ENCODE results near the gene DLD. TPM values are rescaled to one million over a fixed set of nuclear protein-coding genes. Genes with fewer than 3 reads are reported as not detected.

Gene DLD
- total RNA-seq, 2 experiments from 2014 or later = 43.8 to 82.3 TPM

GRCh38 chr7:107924841-107925504 is 34.0 kb downstream of the DLD start:
- Histone ChIP-seq H3K9me2 (ENCODE audit: insufficient read depth, low read length) (no peaks in the 10 kb centered on the region), H3K4me1 (ENCODE audit: insufficient read depth, low read length, poor library complexity, severe bottlenecking) (no peaks in the 10 kb centered on the region), H2AFZ (ENCODE audit: low read length) (no peak overlapping the region), H3K9me3 (ENCODE audit: low read length) (no peaks in the 10 kb centered on the region), H3K27ac (ENCODE audit: low read depth, low read length, poor library complexity, severe bottlenecking) (no peak overlapping the region), H3K79me2 (ENCODE audit: insufficient read depth, low read depth, low read length) (no peaks in the 10 kb centered on the region), H4K20me1 (ENCODE audit: insufficient read depth, low read length) (no peaks in the 10 kb centered on the region), H3K36me3 (ENCODE audit: insufficient read depth, low read length) (peaks cover 53% of the 10 kb centered on the region), H3K4me3 (ENCODE audit: low read depth, low read length, poor library complexity, severe bottlenecking) (no peak overlapping the region), H3K4me2 (ENCODE audit: low read length) (no peak overlapping the region)
- ChIA-PET POLR2A (interaction anchor here (0.5 kb wide), 1 partner anchor 123 kb away, joined by 3 read pairs; no protein-coding TSS in a partner anchor), CTCF (ENCODE audit: unreplicated experiment) (no interaction called here)
- BruUV-seq (replicated peaks) = no TSS peak
- no peak for DNase-seq (ENCODE audit: low spot score)
- intact Hi-C loops (cut with micrococcal nuclease; ENCODE audit: unreplicated experiment) = no loop called here
- no peak for TF ChIP-seq EZH2phosphoT487 (IDR thresholded peaks at IDR 0.05; ENCODE audit: borderline replicate concordance, low read depth, low read length)
- no peak for TF ChIP-seq CTCF (conservative IDR thresholded peaks at IDR 0.05; ENCODE audit: low read length)

- ChIA-PET CTCF (ENCODE audit: unreplicated experiment) (no interaction called here), POLR2A (no interaction called here)
- intact Hi-C loops (cut with micrococcal nuclease; ENCODE audit: unreplicated experiment) = no loop called here
- no peaks in the 10 kb centered on the region for H3K4me1 ChIP-seq (ENCODE audit: insufficient read depth, low read length, poor library complexity, severe bottlenecking)
- H3K9me3 ChIP-seq (ENCODE audit: low read length) = no peaks in the 10 kb centered on the region
- no peaks in the 10 kb centered on the region for H4K20me1 ChIP-seq (ENCODE audit: insufficient read depth, low read length)
- H3K79me2 ChIP-seq (ENCODE audit: insufficient read depth, low read depth, low read length) = no peaks in the 10 kb centered on the region
- peaks cover 38% of the 10 kb centered on the region for H3K36me3 ChIP-seq (ENCODE audit: insufficient read depth, low read length)
- H2AFZ ChIP-seq (ENCODE audit: low read length) = no peak overlapping the region
- H3K4me2 ChIP-seq (ENCODE audit: low read length) = no peak overlapping the region
- no peak for DNase-seq (ENCODE audit: low spot score)
- H3K4me3 ChIP-seq (ENCODE audit: low read depth, low read length, poor library complexity, severe bottlenecking) = no peak overlapping the region
- TF ChIP-seq CTCF (conservative IDR thresholded peaks at IDR 0.05; ENCODE audit: low read length) (no peak), EZH2phosphoT487 (IDR thresholded peaks at IDR 0.05; ENCODE audit: borderline replicate concordance, low read depth, low read length) (no peak)
- no peaks in the 10 kb centered on the region for H3K9me2 ChIP-seq (ENCODE audit: insufficient read depth, low read length)
- no peak overlapping the region for H3K27ac ChIP-seq (ENCODE audit: low read depth, low read length, poor library complexity, severe bottlenecking)
- BruUV-seq (replicated peaks) = no TSS peak
Observed at GRCh38 chr7:107926481-107926880, 35.5 kb downstream of the DLD start.

- no peak overlapping the region for H3K27ac ChIP-seq (ENCODE audit: low read depth, low read length, poor library complexity, severe bottlenecking)
- H3K9me2 ChIP-seq (ENCODE audit: insufficient read depth, low read length) = no peaks in the 10 kb centered on the region
- DNase-seq (ENCODE audit: low spot score) = no peak
- BruUV-seq (replicated peaks) = no TSS peak
- H4K20me1 ChIP-seq (ENCODE audit: insufficient read depth, low read length) = no peaks in the 10 kb centered on the region
- intact Hi-C loops (cut with micrococcal nuclease; ENCODE audit: unreplicated experiment) = no loop called here
- H2AFZ ChIP-seq (ENCODE audit: low read length) = no peak overlapping the region
- H3K4me1 ChIP-seq (ENCODE audit: insufficient read depth, low read length, poor library complexity, severe bottlenecking) = no peaks in the 10 kb centered on the region
- ChIA-PET POLR2A (interaction anchor here (0.7 to 0.9 kb wide), 4 partner anchors 13 to 426 kb away, joined by 3 to 7 read pairs (median 3); no protein-coding TSS in a partner anchor), CTCF (ENCODE audit: unreplicated experiment) (no interaction called here)
- peaks cover 4% of the 10 kb centered on the region; the same call in 1 of the 2 replicates for H3K36me3 ChIP-seq (ENCODE audit: insufficient read depth, low read length)
- TF ChIP-seq EZH2phosphoT487 (IDR thresholded peaks at IDR 0.05; ENCODE audit: borderline replicate concordance, low read depth, low read length) = no peak
- TF ChIP-seq CTCF (conservative IDR thresholded peaks at IDR 0.05; ENCODE audit: low read length) = no peak
- no peaks in the 10 kb centered on the region for H3K79me2 ChIP-seq (ENCODE audit: insufficient read depth, low read depth, low read length)
- H3K4me3 ChIP-seq (ENCODE audit: low read depth, low read length, poor library complexity, severe bottlenecking) = no peak overlapping the region
- H3K9me3 ChIP-seq (ENCODE audit: low read length) = no peaks in the 10 kb centered on the region
- no peak overlapping the region for H3K4me2 ChIP-seq (ENCODE audit: low read length)
Observed at GRCh38 chr7:107931740-107932515, 40.9 kb downstream of the DLD start.
